Inferior parietal cortex (tissue), 1 donor: ENCODE results near the gene ALG8.

ENCODE experiments used
- DNase-seq: peaks from one replicate; pipeline ENCODE4 v3.0.0-alpha.2; 2016; ENCODE audit errors: extremely low spot score

ALG8 gene

DNA sequence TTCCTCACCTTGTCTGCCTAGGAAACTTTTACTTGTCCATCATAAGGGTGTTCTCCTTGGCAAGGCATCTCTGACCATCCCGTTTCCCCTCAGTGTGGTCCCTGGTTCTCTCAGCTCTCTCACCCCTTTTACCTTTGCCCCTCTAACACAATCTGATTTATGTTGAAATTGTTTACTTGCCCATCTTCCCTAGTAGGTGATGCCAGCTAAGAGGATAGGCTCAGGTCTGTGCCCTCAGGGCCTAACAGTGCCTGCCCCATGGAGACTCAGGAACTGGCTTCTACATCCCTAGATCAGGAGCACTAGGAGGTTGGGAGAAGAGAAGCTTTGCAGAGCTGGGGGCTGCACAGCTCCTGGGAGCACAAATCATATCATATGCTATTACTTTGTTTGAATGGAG lies 21.1 kb upstream of the ALG8 start:
- no peak for DNase-seq

DNA sequence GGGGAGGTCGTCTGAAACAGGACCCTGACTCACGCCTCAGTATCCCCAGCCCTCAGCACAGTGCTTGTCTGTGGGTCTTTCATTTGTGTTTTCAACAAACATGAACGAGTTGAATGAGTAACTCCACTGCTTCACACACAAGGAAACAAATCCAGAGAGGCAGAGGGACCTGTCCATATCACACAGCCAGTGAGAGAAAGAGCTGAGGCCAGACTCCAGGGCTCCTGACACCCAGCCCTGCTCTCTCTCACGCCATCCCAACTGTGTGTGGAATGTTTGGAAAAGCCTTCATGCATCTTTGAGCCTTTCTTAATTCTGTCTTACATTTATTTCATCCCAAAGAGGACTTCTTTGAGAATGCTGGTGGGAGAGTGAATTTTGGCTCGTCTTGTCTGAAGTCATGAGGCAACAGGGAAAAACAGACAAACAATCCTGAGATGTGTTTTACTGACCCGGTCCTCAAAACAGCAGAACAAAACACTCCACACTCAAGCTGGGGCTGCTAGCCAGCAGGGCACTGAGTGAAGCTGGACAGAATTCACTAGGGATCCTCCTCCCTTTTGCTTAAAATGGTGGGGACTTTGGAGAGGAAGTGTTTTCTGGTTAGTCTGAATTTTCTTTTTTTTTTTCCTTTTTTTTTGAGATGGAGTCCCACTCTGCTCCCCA lies 19.7 kb upstream of the ALG8 start:
- DNase-seq: no peak

DNA sequence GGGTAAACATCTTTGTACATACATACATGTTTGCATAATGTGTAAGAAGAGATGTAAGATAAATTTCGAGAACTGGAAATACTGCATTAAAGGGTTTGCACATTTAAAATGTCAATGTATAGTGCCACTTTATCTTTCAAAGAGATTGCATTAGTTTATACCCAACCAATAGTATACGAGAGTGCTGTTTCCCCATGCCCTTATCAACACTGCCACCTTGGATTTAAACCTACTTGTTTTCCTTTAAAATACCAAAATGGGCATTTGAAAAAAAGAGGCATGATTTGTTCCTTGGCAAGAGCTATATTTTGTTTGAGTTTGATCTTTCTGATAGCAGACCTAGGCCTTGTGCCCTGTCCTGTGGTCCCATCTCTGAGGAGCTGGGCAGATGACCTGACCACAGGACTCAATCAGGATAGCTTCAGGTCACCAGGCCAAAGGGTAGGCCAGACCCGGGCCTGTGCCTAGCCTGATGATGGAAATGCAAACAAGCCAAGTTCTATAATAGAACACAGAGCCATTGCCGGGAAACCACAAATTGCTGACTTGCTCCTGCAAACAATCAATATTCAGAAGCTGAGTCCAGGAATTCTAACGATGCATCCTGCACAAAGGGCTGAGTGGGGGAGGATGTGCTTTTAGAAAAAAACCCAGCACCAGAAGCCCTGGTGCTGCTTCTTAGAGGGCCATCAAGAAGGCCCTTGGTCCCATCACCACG lies 16.9 kb upstream of the ALG8 start:
- DNase-seq: no peak

DNA sequence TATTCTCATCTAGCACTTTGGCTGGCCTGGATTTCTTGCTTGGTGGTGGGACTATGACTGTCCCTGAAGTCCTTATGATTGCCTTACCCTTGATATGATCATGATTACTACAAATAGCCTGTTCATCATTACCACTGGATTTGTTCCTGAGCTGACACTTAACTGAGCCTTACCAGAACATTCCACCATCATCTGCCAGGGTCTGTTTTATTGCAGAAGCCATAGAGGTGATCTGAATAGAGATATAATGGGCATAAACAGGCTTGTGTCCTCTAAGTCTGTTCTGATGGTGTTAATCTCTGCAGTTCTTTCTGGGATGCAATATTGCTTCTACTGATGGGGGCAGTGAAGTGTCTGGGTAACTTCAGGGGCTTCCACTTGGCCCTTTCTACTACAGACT lies 12.4 kb upstream of the ALG8 start:
- DNase-seq: no peak

DNA sequence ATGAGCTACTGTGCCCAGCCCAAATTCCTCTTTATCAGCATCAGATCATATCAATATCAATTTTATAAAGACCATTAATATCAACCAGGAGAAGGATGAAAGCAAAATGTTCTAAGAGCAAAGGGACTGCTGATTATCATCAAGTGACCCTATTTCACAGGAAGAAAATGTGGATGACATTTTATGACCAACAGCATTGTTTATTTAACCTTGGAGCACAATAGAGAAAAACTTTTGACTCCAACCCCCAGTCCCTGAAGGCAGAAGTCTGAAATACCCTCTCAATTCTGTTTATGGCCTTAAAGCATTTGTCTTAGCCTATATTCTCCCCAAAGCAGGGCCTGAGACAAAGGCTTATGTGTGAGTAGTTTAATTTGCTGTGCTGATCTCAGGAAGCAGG lies 11.3 kb upstream of the ALG8 start:
- no peak for DNase-seq

DNA sequence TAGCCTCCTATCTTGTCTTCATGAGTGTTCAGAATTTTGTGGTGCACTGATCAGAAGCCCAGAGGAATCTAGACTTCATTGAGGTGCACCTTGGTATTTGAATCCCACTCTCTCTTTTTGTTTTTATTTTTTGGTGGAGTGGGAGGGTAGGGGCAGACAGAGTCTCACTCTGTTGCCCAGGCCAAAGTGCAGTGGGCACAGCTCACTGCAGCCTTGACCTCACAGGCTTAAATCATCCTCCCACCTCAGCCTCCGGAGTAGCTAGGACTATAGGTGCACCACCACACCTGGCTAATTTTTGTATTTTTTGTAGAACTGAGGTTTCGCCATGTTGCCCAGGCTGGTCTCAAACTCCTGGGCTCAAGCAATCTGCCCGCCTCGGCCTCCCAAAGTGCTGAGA lies 10.9 kb upstream of the ALG8 start:
- DNase-seq: no peak

DNA sequence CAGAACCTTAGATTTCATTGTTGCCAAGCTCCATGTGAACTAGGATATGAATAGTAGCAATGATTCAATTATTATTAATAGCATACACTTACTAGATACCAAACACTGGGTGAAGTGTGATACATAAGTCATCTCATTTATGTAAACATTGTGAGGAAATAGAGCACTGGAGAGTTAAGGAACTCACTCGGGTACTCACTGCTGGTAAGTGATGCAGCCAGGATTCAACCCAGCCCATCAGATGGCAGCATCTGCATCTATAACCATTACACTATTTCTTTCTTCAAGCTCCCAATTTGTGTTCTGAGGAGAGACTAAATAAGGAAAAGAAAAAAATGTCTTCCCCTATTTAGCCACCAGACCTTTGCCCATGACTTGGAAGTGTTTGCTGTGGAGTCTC lies 10.2 kb upstream of the ALG8 start:
- DNase-seq: peak; percentile 35

DNA sequence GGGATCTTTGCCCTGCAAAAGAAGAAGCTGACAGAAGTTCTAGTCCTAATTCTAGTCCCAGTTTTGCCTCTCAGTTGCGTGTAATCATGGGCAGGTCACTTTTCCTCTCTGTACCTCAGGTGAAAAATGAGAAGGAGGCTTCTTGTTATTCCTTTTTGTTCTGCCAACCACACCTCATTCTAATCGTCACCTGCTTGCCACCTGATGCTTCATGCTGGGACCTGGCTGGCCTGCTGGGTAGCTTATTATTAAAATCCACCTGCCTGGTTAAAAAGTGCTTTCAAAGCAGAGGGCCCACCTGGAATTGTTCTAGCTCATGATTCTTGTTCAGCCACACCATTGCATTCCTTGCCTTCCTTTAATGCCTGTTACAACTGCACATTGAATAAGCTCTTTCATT lies 8.4 kb upstream of the ALG8 start:
- no peak for DNase-seq

DNA sequence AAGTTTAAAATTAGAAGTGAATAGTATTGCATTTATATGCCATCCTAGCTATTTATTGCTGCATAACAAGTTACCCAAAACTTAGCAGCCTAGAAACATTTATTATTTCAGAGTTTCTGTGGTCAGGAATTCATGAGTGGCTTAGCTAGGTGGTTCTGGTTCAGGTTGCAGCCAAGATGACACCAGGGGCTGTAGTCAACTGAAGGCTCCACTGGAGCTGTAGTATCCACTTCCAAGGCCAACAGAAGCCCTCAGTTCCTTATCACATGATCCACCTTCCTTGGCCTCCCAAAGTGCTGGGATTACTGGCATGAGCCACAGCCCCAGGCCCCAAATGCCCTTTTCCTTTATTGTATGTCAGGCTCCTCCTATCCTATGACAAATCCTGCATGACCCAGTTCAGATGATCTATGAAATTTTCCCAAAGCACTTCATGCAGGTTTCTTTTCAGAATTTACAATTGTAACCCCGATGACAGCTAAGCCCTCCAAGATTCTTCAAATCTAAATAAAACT lies 6.1 kb upstream of the ALG8 start:
- no peak for DNase-seq

DNA sequence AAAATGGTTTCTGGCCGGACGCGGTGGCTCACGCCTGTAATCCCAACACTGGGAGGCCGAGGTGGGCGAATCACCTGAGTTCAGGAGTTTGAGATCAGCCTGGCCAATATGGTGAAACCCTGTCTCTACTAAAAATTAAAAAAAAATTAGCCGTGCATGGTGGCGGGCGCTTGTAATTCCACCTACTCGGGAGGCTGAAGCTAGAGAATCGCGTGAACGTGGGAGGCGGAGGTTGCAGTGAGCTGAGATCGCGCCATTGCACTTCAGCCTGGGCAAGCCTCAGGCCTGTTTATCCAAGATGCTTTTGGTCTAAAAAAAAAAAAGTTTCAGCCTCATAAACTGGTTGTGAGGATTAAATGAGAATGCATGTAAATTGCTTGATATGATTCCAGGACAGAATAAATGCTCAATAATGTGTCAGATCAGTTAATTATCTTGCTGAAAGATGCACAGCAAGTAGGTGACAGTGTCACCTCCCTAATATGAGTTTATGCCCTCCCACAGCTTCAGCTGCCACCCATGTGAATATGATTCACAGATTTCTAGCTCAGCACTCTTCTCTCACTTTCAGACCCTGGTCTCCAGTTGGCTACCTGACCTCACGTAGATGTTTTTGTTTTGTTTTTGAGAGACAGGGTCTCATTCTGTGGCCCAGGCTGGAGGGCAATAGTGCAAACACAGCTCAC lies 1.1 kb upstream of the ALG8 start:
- no peak for DNase-seq

DNA sequence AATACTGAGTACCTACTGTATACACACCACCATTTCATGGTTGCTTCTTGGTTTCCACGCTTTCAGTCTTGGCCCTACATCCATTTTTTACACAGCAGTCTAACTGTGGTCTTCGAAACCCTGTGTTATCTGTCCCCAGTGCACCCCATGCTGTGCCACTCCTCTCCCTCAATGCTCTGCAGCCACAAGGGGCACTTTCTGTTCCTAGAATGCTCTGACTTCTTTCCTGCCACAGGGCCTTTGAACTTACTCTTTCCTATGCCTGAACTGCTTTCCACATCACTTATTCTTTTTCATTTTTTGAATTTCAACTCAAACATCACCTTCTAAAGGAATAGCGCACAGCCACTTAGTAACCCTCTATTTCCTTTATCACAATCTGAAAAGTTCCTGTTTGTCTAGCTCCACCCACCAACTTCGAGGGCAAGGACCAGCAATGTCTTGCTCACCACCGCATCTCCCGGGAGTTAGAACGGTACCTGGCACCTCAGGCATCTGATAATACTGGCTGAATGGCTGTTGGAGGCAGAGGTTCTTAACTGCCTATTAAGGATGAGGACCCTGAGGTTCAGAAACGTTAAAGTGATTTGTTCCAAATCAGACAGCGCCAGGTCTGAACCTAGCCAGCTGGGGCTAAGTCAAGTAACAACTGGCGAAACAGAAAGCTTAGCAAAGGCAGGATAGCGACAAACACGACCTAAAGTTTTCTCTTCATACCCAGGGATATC lies 568 bp downstream of the ALG8 start:
- no peak for DNase-seq

DNA sequence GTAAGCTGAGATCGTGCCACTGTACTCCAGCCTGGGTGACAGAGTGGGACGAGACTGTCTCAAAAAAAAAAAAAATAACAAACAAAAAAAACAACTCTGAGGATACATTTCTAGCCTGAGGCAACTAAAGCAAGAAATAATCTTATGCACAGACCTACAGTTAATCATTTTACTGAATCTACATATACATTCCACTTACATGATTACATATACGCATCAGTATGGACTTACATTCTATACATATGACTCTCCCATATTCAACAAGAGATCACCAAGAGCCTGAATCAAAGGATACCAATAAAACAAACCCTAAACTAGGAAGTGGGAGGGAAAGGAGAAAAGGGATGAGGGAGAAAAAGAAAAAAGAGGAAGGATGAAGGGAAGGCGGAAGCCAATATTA lies 1.1 kb downstream of the ALG8 start:
- DNase-seq: no peak

DNA sequence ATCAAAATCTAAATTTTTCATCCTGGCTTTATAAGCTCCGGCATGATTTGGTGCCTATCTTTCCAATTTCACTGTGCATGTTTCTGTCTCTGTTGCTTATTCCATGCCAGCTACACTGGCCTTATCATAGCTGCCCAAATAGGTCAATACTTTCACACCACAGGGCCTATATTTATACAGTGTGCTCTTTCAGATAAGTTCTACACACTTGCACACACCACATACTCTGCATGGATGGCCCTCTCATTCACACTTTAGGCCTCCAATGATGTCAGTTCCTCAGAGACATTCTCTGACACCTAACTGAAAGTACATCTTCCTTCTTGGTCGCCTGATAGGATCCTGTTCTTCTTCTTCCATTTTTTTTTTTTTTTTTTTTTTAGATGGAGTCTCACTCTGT lies 7.0 kb downstream of the ALG8 start:
- DNase-seq: no peak

DNA sequence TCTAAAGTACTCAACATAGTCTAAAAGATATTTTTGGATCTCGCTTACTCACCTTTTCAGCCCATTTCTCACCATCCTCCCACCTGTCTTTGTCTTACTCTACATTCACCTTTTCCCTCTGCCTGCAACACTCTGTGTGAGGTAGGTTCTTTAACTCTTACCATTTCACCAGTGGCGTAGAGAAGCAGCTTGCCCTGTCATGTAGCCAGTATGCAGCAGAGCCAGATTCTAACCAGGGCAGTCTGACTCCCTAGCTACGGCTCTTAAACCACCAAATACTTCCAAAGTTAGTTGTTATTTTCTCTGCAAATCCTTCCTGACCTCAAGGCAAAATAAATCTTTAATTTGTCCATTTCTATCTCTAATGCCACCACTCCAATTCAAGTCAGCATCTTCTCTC lies 7.5 kb downstream of the ALG8 start:
- no peak for DNase-seq

DNA sequence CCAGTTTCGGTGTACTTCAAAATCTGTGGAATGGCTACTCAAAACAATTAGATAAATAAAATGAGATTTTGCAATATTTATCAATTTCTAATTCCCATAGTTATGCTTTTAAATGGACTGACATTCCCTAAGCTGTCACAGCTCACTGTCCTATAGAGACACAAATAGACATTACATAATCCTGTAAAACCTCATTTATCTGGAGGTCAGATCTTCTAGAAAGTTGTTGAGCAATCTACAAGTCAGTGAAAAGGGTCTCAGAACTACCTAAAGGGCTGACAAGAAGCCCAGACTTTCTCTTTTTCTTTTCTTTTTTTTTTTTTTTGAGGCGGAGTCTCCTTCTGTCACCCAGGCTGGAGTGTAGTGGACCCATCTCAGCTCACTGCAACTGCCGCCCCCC lies 12.0 kb downstream of the ALG8 start:
- DNase-seq: no peak

DNA sequence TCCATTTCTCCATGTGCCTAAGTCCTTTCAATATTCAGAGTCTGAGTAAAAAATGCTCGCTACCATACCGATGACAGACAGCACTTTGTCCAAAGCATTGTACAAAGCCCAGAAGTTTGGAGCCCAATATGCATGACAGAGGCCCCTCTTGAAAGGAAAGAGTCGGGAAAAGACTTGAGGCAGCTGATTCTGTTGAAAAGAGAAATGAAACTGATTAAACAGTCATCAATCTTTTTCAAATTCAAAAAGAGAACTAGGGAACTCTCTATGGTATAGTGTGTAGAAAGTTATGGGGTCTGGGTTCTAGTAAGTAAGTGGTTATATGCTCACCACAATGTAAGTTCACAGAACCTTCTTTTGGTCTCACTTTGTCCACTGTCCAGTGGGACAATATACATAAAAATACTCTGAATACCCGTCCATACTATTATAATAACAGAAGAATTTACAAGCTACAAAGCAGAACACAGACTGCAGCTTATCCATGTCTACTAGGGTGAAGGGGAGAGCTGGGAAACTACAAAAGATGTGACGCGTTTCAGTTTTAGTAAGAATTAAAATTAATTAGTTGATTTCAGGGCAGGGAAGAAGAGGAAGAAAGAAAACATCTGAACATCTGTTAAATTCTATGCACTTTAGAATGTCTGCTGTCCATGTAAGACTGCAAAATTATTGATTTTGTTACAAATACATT lies 26.7 kb downstream of the ALG8 start:
- no peak for DNase-seq

DNA sequence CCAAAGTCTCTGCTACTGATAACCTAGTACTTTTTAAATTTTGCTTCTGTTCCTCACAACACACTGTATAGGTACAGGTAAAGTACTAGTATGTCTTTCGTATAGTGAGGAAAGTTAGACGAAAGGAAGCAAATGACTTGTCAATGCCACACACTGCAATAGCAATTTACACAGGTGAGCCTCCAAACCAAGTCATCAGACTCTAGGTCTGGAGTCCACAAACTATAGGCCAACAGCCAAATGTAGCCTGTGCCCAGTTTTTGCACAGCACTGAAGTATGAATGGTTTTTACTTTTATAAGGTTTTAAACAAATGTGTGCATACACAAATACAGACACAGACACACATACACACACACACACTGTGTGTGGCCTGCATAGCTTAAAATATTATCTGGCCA lies 28.1 kb downstream of the ALG8 start:
- DNase-seq: no peak

DNA sequence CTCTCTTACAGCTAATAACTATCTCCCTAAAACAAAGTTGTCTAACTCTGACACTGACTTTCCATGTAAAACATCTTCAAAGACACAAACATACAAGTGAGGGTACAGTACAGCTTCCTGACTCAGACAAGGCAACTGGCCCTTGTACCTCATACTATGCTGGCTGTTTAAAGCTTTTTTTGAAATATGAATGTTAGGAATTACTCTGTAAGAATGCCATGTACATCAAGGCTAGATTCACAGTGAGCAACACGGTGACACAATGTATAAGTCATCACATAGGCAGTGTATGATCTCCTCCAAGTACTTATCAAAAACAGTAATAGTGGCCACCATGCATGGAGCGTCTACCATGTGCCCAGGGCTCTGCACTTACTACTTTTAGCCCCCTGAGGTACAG lies 28.6 kb downstream of the ALG8 start:
- DNase-seq: no peak

DNA sequence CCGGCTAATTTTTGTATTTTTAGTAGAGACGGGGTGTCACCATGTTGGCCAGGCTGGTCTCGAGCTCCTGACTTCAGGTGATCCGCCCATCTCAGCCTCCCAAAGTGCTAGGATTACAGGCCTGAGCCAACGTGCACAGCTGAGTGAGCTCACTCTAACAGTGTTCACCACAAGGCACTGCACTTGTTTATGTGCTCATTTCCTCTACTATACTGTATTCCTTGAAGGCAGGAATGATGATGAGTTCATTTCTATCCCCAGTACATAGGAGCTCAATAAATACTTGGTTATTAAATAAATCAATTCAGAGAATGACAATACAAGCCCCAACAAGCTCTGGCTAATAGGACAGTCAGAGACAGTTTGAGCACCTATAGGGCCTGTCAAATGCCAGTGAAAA lies 29.1 kb downstream of the ALG8 start:
- DNase-seq: no peak

DNA sequence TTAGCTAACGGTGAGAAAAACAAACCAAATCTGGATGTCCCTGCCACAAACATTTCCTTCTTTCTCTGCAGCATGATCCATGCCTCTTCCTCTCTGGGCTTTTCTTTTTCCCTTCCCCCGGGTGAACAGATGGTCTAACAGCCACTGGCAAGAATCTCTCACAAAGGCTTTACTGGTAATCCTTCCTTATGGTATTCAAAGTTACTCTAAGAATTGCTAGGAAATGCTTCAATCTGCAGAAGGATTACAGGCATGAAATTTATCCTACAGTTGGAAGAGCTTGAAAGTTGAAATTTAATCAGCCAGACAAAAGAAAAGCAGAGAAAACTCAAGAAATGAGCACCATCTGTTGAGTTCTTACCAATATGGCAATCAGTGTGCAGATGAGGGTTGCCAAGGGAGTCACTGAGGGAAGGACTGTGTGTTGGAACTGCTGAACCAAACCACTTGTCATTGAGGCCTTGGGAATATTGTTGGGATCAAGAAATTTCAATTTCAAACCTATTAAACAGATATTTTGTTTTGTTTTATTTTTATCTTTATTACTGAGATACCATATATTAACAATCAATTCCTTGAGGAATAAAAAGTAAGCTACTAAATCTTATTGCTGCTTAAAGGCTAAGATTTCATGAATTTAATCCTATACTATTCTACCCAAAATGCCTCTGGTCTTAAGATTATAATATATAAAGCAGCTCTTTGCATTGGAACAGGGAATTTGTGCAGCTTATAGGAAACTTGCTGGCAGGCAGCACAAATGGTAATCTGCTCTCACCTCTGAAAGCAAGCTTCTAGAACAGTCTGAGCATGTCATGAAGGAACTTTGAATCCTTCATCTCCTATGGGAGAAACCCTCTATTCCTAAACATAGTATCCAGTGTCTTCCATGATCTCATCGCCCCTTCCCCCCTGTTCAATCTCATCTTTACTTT lies 30.1 kb downstream of the ALG8 start:
- DNase-seq: peak; percentile 26
